ENCODE measurements around the gene RNF34. TPM values are rescaled to one million over a fixed set of nuclear protein-coding genes. Genes with fewer than 3 reads are reported as not detected.
"Not testable (repeated sequence)": the region's sequence is repeated elsewhere in the genome, so short reads cannot be mapped to it uniquely, and the experiment has no call there.

The RNF34 gene
- 56.5 TPM for polyA plus RNA-seq (2012; ENCODE audit: insufficient read depth, insufficient read length)

GRCh38 chr12:121399391-121400331, at the start of gene RNF34:
RNF34 (plus strand) TSS chr12:121400118; CDS start chr12:121400213, 95 bp downstream.
- H3K4me3 ChIP-seq (ENCODE audit: low read length): peak within 1 kb of the TSS; percentile 95
- DNase-seq (ENCODE audit: low read depth, low spot score): peak; percentile 97

DNA sequence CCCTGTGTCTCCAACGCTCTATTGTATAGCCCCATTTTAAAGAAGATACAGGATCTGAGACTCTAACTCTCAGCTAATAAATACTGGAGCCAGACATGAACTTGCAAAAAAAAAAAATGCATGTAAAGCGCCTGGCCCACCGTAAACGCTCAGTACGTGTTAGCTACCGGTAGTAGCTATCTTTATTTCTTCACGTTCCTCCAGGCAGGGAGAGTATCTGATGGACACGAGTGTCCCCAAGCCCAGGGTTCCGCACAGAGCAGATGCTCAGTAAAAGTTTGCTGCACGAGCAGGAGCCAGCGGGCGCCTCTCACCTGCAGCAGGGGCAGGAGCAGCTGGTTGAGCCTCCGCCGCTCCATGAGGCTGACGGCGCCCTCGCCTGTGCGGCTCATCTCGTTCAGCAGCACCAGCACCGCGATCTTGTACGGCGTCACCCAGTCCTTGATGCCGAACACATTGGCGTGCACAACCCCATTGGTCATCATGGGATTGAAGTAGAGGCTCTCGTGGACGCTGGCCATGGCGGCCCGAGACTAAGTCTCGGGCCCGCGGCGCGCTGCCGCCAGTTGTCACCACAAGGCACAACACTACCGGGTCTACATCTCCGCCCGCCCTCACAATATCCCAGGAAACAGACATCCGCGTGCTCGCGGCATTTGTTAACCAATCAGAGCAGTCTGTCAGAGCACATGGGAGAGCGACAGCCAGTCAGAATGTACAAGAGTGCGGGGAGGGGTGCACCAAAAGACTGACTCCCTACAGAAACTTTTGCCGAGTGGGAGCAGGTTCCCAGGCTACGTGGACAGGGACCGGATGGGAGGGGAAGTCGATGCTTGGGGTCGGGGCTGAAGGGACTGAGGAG, 47.9 kb upstream of the RNF34 start, which contains the start of gene ANAPC5:
ANAPC5 (minus strand) TSS at position 592 of the 862 bp plus-strand sequence; CDS start at position 521, 71 bp downstream.
- peak; percentile 99 for DNase-seq (ENCODE audit: low read depth, low spot score)
- H3K4me3 ChIP-seq (ENCODE audit: low read length): peak within 1 kb of the TSS; percentile 99

- no peak for DNase-seq (ENCODE audit: low read depth, low spot score)
- peak overlapping the region; percentile 99 for H3K4me3 ChIP-seq (ENCODE audit: low read length)
These were observed 47.3 kb upstream of the RNF34 start for GRCh38 chr12:121352682-121353018.

DNA sequence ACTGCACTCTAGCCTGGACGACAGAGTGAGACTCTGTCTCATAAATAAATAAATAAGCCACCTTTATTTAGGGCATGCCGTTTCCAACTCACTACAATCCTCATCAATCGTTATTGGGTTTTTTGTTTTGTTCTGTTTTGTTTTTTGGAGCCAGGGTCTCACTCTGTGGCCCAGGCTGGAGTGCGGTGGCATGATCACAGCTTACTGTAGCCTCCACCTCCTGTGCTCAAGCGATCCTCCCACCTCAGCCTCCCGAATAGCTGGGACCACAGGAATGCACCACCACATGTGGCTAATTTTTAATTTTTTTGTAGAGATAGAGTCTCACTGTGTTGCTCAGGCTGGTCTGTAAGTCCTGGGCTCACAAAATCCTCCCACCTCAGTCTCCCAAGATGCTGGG, 44.1 kb upstream of the RNF34 start:
- no peak for DNase-seq (ENCODE audit: low read depth, low spot score)
- H3K4me3 ChIP-seq (ENCODE audit: low read length): no peak overlapping the region

DNA sequence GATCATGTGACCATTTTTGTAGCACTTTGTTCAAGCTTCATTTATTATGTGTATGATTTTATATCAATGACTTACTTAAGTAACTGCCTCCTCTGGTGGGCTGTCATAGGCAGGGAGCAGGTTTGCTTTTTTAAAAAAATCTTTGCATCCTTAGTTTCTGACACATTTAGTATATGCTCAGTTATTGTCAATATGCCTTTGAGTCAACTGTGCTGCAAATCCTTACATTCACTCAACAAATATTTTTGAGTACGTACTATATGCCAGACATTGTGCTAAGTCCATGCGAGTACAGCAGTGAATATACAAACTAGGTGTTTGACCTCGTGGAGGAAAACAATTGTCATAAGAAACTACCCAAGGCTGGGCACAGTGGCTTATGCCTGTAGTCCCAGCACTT, 43.3 kb upstream of the RNF34 start:
- H3K4me3 ChIP-seq (ENCODE audit: low read length): no peak overlapping the region
- DNase-seq (ENCODE audit: low read depth, low spot score): no peak

DNA sequence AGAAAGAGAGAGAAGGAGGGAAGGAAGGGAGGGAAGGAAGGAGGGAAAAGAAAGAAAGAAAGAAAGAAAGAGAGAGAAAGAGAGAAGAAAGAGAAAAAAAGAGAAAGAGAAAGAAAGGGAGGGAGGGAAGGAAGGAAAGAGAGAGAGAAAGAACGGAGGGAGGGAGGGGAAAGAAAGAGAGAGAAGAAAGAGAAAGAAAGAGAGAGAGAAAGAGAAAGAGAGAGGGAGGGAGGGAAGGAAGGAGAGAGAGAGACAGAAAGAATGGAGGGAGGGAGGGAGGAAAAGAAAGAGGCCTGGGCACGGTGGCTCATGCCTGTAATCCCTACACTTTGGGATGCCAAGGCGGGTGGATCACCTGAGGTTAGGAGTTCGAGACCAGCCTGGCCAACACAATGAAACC, 42.6 kb upstream of the RNF34 start:
- no peak overlapping the region for H3K4me3 ChIP-seq (ENCODE audit: low read length)
- no peak for DNase-seq (ENCODE audit: low read depth, low spot score)

DNA sequence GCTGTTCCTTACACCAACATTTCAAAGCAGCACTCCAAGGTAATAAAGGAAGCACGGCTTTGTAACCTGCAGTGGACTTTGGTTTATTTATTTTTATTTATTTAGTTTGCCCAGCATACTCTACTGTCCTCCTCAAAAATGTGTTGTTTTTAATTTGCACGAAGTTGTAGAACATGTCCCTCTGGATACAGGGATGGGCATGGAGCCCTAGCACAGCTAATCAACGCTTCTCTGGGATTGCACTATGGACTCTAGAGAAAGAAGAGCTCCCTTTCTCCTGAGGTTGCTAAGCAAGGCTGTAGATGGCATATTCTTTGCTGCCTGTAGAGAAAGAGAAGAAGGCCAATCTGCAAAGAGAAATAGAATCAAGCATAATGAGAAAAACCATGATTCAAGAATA, 41.8 kb upstream of the RNF34 start:
- H3K4me3 ChIP-seq (ENCODE audit: low read length): no peak overlapping the region
- DNase-seq (ENCODE audit: low read depth, low spot score): no peak

GRCh38 chr12:121364683-121365121, 35.2 kb upstream of the RNF34 start:
- no peak for DNase-seq (ENCODE audit: low read depth, low spot score)
- no peak overlapping the region for H3K4me3 ChIP-seq (ENCODE audit: low read length)

- no peak for DNase-seq (ENCODE audit: low read depth, low spot score)
- no peak overlapping the region for H3K4me3 ChIP-seq (ENCODE audit: low read length)
These were observed 34.4 kb upstream of the RNF34 start for GRCh38 chr12:121365416-121366062.

GRCh38 chr12:121366063-121366459, 33.9 kb upstream of the RNF34 start:
- no peak overlapping the region for H3K4me3 ChIP-seq (ENCODE audit: low read length)
- DNase-seq (ENCODE audit: low read depth, low spot score): no peak

GRCh38 chr12:121371404-121371803, 28.5 kb upstream of the RNF34 start:
- H3K4me3 ChIP-seq (ENCODE audit: low read length): no peak overlapping the region
- DNase-seq (ENCODE audit: low read depth, low spot score): no peak

GRCh38 chr12:121373755-121374154, 26.2 kb upstream of the RNF34 start:
- DNase-seq (ENCODE audit: low read depth, low spot score): no peak
- no peak overlapping the region for H3K4me3 ChIP-seq (ENCODE audit: low read length)

GRCh38 chr12:121374336-121374735, 25.6 kb upstream of the RNF34 start:
- H3K4me3 ChIP-seq (ENCODE audit: low read length); DNase-seq (ENCODE audit: low read depth, low spot score): not testable (repeated sequence)

DNA sequence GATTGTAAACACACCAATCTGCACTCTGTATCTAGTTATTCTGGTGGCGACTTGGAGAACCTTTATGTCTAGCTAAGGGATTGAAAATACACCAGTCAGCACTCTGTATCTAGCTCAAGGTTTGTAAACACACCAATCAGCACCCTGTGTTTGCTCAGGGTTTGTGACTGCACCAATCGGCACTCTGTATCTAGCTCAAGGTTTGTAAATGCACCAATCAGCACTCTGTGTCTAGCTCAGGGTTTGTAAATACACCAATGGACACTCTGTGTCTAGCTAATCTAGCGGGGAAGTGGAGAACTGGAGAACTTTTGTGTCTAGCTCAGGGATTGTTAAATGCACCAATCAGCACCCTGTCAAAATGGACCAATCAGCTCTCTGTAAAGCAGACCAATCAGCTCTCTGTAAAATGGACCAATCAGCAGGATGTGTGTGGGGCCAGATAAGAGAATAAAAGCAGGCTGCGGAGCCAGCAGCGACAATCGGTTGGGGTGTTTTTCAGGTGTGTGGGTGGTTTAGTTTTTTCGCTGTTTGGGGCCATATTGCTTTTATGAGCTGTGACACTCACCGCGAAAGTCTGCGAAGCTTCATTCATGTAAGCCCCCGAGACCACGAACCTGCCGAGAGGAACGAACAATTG, 24.9 kb upstream of the RNF34 start:
- not testable (repeated sequence) for H3K4me3 ChIP-seq (ENCODE audit: low read length); DNase-seq (ENCODE audit: low read depth, low spot score)

DNA sequence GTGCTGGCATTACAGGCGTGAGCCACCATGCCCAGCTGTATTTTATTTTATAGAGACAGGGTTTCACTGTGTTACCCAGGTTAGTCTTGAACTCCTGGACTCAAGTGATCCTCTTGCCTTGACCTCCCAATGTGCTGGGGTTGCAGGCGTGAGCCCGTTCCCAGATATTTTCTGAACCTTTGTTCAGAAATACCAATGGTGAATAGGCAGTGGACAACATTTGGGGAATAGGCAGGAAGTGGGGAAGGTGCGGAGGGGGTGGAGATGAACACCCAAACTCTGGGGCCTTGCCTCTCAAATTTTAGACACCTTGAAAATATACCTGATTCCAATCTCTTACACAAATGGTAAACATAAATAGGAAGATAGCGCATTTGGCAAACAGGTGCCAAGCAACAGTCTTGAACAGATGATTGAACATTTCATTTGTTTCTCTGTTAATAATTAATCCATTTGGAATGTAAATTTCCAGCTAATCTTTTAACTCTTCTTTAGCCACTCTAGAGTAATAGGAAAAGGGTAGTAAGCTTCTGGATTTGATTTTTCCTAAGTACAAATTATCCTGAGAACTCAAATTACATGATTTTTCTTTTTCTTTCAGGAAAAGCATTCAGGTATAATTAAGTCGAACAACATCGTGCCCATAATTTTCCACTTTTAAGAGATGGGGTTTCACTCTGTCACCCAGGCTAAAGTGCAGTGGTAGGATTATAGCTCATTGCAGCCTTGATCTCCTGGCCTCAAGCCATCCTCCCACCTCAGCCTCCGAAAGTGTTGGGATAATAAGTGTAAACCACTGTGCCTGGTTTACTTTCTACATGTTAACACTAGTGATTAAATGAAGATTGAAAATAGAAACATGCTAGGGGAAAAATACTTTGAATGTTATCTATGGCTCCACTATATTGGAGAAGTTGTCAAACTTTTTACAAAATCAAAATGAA, 22.9 kb upstream of the RNF34 start:
- DNase-seq (ENCODE audit: low read depth, low spot score): no peak
- H3K4me3 ChIP-seq (ENCODE audit: low read length): no peak overlapping the region

DNA sequence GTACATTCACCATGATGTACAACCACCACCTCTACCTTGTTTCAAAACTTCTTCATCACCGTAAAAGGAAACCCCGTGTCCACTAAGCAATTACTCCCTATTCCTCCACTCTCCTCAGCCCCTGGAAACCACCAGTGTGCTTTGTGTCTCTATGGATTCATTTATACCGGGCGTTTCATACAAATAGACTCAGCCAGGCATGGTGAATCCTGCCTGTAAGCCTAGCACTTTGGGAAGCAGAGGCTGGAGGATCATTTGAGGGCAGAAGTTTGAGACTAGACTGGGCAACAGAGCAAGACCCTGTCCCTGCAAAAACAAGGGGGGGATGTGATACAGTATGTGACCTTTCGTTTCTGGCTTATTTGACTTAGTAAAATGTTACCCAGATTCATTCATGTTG, 21.2 kb upstream of the RNF34 start:
- DNase-seq (ENCODE audit: low read depth, low spot score): no peak
- no peak overlapping the region for H3K4me3 ChIP-seq (ENCODE audit: low read length)

- no peak overlapping the region for H3K4me3 ChIP-seq (ENCODE audit: low read length)
- DNase-seq (ENCODE audit: low read depth, low spot score): no peak
These were observed 20.0 kb upstream of the RNF34 start for GRCh38 chr12:121379945-121380344.

GRCh38 chr12:121383601-121384021, 16.3 kb upstream of the RNF34 start:
- DNase-seq (ENCODE audit: low read depth, low spot score): no peak

More at GRCh38 chr12:121383601-121384021, 16.3 kb upstream of the RNF34 start:
- H3K4me3 ChIP-seq (ENCODE audit: low read length): no peak overlapping the region
